T-helper 2 cell (primary cell): ENCODE results near the gene CHN1.

Experiments used
- DNase-seq, 5 experiments: peaks; one replicate each; pipeline versions ENCODE4 v3.0.0 to v3.0.0-alpha.2; 2012 to 2022

CHN1 gene

DNA sequence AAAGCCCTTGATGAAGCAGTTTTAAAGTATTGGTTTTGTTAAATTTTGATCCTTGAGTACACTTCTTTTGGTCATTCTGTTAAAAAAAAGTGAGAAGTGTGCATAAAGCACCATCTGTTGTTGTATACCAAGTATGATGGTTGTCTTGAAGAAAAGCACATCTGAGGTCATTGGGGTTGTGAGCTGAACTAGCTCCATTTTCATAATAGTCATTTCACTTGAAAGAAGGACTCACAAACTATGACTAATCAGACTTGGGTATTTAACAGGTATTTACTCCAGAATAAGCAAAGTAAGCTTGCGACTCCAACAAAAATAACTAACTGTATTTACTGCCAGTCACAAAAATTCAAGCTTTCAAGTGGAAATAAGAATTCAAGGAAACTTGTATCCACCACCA lies 35.1 kb downstream of the CHN1 start:
- no peak for DNase-seq

DNA sequence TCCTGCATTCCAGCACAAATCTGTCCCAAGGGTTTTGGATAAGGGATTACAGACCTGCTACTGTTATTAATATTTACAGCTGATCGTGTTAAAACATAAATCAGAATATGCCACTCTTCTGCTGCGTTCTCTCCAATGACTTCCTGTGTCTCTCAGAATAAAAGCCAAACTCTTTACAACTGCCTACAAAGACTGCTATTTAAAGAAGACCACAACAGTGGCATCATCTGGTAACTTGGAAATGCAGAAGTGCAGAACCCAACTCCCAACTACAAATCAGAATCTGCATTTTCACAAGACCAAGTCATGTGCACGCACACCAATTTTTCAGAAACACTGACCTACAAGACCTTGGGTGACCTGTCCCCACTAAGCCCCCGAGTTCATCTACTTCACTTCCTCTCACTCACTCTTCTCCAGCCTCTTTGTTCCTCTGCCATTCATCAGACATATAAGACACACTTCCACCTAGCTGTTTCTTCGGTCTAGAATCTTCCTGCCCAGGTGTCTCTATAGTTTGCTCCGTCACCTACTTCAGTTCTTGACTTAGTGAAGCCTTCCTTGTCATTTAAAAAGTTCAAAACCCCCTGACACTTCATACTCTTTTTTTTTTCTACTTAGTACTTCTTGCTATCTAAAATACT lies 36.0 kb downstream of the CHN1 start:
- peak in 1 of 5 experiments; percentile 4 for DNase-seq

DNA sequence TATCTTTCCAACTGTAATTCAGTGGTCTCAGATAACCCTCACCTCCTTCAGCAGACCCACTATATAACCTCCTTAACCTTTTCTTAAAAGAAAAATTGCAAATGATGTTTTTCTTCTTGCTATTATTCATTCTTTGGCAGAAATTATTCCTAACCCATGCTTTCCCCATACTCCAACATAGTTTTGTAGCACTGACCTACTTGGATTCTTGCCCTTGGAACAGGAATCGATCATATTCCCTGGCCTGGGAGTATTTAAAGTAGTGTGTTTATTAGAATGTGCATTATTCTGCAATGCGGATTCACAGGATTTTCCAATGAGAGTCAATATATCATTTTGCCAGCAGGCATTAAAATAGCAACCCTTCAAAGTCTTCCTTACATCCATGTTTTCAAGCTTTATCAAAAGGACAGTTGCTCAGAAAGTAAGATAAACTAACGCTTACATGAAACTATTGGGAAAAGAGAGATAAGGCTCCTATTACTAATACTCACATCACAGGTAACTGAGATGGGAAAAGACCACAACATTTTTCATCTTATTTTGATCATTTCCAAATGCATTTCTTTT lies 37.4 kb downstream of the CHN1 start:
- DNase-seq: no peak

DNA sequence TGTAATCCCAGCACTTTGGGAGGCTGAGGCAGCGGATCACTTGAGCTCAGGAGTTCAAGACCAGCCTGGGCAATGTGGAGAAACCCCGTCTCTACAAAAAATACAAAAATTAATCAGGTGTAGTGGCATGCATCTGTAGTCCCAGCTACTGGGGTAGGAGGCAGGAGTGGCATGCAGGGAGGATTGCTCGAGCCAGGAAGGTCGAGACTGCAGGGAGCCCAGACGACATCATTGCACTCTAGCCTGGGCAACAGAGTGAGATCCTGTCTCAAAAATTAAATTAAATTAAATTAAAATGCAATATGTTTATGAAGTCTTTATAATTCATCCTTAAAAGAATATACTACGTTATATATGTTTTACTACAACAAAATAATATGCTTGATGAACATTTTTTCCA lies 38.1 kb downstream of the CHN1 start:
- no peak for DNase-seq

DNA sequence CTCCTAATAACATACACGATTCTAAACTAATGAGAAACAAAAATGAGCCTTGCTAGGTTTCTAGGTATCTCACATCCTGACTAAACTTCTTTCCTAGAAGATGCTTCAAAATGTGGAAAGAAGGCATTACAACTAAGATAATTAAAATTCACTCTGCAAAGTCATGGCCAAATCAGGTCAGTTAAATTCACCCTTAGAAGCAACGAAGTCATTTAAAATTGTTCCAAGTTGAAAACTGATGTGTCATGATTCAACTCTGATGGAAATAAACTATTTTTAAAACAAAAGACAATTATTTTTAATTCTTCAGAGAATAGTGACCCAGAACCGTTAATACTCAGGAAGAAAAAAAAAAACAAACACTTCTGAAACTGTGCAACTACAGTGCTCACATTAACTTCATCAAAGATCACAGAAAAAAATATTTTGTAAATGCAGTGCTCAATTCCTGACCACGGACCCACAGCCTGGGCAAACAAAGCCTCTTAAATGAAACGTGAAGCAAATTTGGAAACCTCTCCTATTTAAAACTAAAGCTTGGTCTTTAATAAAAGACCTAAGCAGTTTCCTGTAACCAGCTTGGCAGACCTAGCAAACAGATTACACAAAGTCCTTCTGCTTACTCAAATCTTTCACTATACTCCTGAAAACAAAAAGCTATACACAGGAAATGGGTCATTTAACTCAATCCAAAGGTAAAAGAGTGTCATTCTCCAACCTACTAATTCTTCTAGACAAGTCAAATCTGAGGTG lies 39.0 kb downstream of the CHN1 start:
- DNase-seq: peak in 1 of 5 experiments; percentile 61

DNA sequence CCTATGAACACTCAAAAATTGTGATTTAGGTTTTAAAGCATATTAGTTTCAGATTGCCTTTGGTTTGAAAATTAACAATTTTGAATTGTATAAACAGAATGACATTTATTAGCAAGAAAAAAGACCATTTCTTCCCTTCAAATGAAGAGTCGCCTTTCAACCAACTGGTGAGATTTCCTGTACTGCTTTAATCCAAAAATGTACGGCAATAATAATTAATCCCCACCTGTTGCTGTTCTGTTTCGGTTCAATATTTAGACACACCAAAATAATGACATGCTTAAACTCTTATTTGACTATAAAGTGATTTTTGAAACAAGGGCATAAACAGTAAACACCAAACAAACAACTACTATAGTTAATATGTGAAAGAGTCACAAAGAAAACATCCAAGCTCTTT lies 39.6 kb downstream of the CHN1 start:
- DNase-seq: no peak

DNA sequence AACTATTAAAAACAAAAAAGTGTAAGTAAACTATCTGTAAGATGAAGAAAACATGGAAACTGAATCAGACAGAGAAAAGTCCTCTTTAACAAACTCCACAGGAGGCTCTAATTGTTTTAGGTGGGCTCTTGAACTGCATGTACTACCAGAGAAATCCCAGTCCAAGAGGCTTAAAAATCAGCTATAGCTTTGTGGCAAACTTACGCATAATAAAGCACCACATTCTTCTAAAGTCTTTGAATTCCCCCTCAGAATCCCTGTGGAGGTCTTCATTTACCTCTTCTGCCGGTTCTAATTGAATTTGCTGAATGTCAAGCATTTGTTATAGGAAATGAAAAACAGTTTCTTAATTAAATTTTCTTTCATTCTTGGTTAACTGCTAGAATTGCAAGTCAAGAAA lies 40.8 kb downstream of the CHN1 start:
- DNase-seq: no peak

DNA sequence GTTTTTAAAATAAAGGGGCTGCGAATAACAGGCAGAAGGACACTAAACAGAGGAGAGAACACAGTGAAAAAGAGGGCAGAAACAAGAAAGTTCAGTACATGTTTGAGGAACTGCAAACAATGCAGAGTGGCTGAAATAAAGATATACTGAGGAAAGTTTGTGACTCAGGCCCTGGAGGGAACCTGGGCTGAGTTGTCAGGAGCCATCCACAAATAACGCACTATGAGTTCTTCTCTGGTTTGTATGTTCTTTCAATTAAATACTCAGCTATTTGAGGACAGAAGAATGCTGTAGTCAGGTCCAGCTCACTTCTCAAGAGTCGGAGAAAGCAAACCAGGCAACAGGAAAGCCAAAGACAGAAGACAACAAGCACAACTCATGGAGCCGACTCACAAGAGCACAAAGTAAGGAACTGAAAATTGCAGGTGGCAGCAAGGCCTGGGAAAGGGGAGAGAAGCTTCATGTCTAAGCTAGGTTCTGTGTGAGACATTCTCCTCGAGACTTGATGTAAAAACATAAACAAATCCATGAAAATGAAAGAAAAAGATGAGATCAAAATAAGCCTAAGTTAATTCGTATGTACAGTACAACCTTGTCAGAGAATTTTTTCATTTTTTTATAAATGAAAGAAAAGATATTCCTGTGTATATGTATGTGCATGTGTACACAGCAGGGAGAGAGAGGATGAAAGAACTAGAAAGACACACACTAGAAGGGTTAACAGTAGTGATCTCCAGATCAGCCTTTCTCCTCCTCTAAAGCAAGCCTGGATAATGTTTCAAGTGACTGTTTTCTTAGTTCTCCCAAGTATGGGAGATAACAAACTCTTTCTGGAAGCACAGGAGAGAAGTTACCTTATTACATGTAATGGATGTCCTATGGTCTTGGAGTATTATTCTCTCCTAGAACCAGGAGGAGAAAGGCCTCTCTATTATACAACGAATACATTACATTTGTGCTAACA lies 41.5 kb downstream of the CHN1 start:
- no peak for DNase-seq

DNA sequence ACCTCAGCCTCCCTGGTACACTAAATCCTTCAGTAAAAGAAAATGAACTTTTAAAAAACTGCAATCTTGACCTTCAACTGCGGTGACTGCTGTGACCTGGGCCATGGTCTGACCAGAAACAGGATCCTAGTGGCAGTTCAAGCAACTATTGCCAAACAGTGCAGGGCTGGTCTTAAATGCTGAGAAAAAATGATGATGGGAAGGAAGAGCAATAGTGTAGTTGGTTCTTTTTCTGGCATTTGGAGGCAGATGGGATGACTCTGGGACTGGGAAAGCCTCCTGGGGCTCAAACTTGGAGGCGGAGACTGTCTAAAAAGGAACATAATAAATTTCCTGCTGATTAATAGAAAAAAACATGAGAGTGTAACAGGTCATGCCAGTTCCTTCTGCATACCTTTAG lies 45.4 kb downstream of the CHN1 start:
- DNase-seq: no peak

DNA sequence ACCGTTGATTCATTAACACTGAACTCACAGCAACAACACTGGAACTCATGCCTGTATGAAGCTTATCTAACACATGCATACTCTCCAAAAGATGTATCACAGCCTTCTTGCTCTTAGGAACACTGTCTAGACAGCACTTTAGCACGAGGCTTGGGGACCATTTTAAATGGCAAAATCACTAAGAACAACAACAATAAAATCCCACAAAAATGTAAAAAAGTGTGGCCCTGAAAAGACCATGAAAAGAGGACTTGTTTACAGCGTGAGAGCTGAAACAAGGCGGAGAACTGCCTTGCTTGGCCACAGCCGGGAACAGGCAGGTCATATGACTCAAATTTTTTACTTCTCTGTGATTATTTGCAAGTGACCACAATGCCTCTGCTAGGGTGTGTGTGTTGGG lies 48.1 kb downstream of the CHN1 start:
- DNase-seq: no peak

DNA sequence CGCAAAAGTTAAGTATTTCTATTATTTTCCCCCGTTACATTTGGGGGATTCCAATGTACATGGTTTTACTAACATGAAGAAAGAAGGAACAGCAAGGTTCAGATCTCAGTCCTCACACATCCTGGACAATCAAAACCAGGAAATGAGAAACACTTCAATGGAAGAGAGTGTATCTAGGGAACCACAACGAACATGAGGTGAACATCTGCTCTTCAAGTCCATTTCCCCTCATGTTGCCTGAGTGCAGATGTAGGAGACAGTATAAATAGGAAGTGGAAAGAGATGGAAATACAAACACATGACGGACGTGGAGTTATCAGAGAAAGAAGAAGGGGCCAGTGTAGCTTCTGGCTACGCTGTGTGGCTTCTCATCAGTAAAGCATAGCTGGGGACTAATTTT lies 52.6 kb downstream of the CHN1 start:
- no peak for DNase-seq

DNA sequence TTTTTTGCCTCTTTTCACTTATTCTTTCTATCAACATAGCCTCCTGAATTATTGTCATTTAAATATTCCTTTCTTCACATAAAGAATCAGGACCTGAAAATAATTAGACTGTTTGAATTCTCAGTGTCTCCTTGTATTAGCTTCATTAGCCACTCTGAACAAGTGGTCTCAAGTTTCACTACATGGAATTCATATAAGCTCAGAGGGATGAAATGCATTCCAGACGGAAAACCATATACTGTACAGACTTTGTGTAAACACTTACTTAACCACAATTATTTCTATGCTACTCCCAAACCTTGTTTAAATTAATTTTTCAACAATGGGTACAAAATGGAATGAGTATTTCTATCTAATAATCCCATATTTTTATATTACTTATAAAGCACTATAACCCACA lies 53.4 kb downstream of the CHN1 start:
- DNase-seq: no peak

DNA sequence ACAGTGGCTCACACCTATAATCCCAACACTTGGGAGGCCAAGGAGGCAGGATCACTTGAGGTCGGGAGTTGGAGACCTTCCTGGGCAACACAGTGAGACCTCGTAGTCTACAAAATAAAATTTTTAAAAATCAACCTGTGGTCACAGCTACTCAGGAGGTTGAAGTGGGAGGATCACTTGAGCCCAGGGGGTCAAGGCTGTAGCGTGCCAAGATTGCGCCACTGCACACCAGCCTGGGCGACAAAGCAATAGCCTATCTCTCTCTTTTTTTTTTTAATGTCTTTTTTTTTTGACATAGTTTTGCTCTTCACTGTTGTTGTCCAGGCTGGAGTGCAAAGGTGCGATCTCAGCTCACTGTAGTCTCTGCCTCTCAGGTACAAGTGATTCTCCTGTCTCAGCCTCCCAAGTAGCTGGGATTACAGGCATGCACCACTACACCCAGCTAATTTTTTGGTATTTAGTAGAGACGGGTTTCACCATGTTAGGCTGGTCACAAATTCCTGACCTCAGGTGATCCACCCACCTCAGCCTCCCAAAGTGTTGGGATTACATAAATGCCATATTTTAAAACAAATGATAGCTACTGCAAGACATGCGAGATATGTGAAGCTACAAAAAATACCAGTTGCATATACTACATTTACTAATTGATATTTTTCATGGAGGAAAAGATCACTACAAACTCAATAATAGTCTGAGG lies 55.0 kb downstream of the CHN1 start:
- DNase-seq: no peak

DNA sequence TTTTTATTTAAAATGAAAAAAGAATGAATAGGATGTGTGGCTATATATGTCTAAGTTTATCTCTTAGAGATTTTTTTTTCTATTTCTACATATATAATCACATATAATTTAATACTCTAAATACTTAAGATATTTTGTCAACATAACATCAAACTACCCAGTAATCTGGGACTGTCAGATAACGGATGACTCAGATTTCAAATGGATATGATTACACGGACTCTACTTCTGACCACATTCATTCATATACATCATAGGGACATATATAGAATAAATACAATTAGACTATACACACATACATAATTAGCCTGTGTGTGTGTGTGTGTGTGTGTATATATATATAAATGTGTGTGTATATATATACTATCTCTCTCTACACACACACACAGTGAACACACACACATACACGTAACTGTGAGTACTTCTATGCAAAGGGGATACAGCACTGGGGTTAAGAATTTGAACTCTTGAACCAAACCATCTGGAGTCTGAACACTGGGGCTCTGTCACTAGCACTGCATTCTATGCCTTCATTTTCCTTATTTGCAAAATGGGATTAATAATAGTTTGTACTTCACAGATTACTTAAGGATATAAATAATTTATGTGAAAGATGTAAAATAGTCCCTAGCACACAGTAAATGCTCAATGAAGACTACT lies 59.5 kb downstream of the CHN1 start:
- no peak for DNase-seq

DNA sequence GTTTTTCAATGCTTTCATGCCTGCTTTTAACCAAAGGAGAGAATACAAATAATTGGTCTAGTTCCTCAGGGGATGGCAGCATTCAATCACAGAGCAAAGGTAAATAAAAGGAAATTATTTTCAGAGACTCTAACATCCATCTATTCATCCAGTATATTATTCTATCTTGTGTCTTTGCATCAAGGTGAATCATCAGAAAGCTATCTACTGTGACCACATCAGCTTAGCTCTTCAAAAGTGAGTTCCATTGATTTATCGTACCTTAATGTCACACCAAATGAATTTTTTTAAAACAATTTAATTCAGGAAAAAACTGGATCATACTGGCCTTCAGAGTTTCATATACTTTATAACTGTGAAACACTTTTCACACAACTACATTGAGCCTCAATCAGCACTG lies 66.1 kb downstream of the CHN1 start:
- no peak for DNase-seq

DNA sequence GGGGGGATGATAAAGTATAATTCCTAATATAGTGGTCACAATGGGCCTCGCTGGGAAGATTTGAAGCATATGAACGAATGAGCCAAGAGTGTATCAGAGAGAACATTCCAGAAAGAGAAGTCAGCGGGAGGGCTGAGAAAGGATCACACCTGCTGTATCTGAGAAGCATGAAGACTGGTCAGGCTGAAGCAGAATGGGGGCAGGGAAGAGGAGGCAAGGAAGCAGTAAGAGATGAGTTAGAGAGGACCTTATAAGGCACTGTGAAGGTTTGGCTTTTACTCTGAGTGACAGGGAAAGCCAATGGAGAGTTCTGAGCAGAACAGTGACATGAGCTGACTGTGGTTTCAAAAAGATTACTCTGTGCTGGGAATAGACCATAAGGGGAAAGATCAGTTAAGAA lies 73.5 kb downstream of the CHN1 start:
- DNase-seq: no peak

DNA sequence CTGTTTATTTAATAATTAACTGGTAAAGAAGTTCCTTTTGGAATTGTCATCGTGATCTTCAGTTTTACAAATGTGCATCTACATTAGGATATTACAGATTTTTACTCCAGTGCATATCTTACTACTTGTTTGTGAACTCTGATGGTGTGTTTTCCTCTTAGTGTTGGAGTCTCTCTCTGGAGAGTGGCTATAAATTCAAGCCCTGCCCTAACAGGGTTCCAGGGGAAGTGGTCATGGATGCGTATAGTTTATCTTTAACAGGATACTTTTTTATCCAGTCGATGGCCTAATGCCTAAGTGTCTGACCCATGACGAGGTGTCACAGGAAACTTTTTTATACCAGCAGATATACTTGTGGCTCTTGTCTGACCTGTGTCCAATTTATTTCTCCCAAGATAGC lies 75.4 kb downstream of the CHN1 start:
- no peak for DNase-seq

DNA sequence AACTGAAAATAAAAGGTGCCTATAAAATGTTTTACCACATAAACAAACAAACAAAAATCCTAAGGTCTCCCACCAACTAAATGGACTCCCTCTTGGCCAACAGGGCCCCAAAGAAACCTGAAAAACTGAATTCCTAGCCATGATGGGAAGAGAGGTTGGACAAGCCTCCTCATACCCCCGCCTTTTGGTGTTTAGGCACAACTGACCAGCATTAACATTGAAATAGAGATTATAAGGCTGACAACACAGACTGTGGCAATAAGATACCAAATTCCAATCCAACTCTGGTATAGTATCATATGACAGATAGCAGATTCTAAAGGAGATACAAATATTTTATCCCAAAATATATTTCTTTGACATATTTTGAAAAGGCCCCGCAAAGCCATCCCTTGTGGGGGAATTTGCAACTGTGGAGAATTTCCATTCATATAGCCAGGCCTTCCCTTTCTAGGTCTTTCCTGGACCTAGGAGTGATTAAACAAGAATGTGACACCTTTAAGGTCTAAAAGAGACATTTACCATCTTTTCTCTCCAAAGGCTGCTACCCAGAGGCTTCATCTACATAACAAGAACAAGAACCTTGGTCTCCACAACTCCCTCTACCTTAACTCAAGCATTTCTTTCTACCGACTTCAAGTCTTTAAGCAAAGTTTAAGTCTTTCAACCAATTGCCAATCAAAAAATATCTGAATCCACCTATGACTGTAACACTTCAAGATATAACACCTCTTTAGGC lies 80.0 kb downstream of the CHN1 start:
- no peak for DNase-seq

DNA sequence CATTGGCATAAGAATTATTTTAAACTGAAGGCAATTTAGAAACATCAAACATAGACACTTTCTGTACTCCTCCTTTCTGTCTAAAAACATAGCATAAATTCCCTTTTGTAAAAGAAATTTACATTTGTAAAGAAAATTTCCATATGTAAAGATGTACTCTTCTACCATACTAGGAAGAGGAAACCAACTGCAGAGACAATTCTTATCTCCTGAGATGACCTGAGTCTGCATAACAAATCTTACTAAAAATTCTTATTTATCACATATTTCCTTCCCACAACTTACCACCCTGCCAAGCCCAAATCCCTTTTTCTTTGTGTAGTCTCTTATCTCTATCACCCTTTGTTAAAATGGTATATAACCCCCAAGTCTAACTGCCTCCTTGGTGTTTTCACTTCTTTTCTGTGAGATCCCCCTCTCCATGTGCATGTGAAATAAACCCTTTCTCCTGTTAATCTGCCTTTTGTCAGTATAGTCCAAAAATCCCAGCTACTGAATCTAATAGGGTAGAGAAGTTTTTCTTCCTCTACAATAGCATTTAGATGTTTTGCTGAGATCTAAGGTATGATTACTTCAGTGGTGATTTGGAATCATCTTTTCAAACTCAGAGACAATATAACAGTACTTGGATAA lies 81.0 kb downstream of the CHN1 start:
- no peak for DNase-seq

DNA sequence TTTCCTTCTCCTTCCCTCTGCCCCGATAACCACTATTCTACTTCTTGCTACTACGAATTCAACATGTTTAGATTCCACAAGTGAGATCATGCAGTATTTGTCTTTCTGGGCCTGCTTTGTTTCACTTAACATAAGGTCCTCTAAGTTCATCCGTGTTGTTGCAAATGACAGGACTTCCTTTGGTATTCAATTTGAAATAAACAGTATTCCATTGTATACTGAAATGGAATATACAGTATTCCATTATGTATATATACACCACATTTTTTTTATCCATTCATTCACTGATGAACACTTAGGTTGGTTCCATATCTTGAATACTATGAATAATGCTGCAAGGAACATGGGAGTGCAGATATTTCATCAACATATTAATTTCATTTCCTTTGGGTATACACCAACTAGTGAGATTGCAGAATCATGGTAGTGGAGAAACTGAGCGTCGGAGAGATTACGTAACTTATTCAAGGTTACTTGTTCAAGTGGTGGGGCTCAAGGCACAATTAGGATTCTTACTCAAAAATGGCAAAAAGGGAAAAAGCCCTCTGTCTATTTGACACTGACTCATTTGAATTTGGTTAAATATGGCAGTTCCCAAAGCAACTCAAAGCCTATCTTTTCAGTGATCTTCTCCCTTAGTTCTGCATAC lies 85.1 kb downstream of the CHN1 start:
- DNase-seq: no peak
